HG03460 (cell line): Measurements from ENCODE around the gene SMIM5.
A peak's percentile ranks its signal among the peaks of the same experiment; 100 is the strongest.

Source experiments
- ATAC-seq: cut with Tn5 transposase; IDR thresholded peaks from one replicate; pipeline ENCODE4 v1.9.1; 2021; ENCODE audit not compliant: unreplicated experiment

SMIM5 gene

GRCh38 chr17:75664099-75664549, 30.9 kb downstream of the SMIM5 start:
- ATAC-seq: peak; percentile 64

GRCh38 chr17:75665981-75666380, 32.7 kb downstream of the SMIM5 start:
- no peak for ATAC-seq

DNA sequence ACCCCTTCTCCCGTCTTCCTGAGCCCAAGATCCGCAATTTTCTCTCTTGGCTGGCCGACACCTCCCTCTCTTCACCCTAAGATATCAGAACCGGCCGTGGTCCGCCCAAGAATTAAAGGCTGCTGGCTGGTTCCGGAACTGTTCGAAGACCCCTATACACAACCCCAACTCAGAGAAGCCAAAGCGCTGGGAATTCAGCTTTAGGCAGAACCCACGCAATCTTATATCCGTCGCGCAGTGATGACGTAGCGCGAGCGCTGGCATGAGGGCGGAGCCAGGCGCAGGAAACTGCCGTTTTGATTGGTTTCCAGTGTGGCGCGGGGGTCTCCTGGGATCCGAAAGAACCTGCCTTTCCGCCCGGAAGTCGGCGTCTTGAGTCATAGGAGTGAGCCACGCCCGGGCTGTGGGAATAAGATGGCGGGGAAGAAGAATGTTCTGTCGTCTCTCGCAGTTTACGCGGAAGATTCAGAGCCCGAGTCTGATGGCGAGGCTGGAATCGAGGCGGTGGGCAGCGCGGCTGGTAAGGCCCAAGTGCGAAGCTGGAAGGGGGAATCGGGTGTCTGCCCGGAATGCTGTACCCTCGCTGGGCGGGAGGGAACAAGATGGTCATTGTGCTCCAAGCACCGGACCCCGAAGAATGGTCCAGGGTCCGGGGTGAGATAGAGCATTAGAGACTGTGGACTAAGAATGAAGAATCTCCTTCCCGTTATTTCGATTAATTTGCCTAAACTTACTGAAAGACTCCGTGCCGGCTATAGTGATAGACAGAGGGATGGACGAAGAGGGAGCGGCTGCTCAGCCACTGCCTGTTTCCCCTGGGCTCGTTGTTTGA, 33.9 kb downstream of the SMIM5 start, which contains the start of the genes RECQL5 and SAP30BP:
TSS of gene RECQL5 (minus strand) at position 196 of the 832 bp plus-strand sequence. CDS start 597 bp downstream, outside the sequence.
TSS of gene SAP30BP (plus strand) at position 380 of the 832 bp plus-strand sequence. CDS start at position 415, 35 bp downstream.
- ATAC-seq: peak; percentile 66

DNA sequence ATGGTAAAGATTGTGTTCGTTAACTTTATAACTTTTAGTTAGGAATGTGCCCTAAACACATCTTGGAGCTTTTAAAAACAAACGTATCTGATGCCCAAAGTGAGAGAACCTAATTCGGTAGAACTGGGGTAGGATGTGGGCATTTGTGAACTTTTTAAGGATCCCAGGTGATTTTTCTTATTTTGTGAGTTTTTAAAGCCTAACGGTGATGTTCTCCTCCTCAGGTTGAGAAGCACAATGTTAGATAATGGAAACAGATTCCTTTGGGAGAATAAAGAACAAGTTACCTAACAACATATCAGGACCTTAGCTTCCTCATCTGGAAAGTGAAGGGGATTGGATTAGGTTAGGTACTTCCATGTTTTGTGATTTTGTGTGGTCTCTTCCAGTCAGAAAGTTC, 34.6 kb downstream of the SMIM5 start:
- no peak for ATAC-seq

- no peak for ATAC-seq
Measured at GRCh38 chr17:75668489-75668888, 35.3 kb downstream of the SMIM5 start.

DNA sequence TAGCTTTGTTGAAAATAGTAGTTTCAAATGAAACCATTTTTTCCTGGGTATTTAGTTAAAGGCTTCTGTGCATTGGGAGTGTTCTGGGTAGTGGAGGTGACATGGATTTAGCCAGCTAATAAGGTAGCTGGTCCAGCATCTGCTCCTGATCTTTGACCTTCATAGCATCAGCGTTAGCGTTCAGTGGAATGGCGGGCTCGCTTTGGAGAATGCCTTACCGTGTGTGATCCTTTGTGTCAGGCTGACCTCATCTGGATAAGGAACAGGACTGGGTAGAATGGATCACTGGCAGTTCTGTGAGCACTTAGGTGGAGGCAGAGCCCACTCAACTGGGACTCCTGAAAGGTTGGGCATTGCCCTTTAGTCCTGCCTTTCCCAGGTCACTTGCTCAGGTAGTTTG, 37.6 kb downstream of the SMIM5 start:
- ATAC-seq: no peak

GRCh38 chr17:75672011-75672410, 38.8 kb downstream of the SMIM5 start:
- ATAC-seq: no peak

- no peak for ATAC-seq
Measured at GRCh38 chr17:75673487-75673886, 40.3 kb downstream of the SMIM5 start.

DNA sequence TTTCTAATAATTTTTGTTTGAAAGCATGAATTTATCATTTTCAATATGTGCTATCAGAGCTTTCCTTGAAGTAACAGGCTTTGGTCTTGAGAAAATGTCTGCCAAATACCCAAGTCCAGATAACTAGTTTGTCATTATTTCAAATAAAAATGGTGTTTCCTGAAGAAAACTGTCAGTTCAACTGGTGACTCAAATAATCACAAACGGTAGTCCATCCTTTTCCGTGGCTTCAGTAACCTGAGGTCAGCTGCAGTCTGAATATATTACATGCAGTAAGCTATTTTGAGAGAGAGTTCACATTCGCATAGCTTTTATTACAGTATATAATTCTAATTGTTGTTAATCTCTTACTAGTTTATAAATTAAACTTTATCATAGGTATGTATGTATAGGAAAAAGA, 43.2 kb downstream of the SMIM5 start:
- ATAC-seq: no peak

GRCh38 chr17:75679706-75680211, 46.5 kb downstream of the SMIM5 start:
- no peak for ATAC-seq

GRCh38 chr17:75680431-75680830, 47.2 kb downstream of the SMIM5 start:
- ATAC-seq: no peak

GRCh38 chr17:75681289-75681688, 48.1 kb downstream of the SMIM5 start:
- ATAC-seq: no peak

- ATAC-seq: no peak
Measured at GRCh38 chr17:75683583-75683982, 50.3 kb downstream of the SMIM5 start.

DNA sequence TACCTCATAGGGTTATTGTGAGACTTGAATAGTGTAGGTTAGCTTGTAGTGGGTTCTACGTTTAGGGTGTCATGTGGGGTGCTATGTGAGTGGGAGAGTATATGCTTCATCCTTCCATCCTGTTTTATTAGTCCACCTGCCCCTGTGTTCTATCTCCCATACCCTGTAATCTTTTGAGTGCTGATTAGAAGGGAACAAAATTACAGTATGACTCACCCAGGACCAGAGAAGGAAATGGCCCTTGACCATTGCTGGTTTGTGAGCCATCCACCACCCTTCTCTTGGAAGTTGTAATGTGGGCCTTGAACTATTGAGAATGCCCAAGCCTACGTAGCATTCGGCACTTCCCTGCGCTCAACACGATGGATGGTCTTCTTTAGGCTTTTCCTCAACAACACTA, 51.0 kb downstream of the SMIM5 start:
- ATAC-seq: no peak

DNA sequence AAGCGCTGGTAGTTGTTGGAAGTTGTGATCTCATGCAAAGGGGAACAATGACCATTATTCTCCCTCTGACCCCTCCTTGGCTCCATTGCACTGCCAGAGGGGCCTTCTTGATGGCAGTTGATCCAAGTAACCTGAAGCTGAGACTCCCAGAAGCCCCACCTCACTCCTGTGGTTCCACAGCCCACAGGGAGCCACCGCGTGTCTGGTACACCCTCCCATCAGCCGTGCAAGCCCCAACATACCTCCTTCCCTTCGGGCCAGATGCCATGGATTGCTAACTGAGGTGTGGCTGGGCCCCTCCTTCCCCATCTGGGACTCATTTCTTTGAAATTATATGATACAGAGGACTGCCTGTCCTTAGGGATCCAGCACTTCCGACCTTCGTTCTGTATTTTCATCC, 51.7 kb downstream of the SMIM5 start:
- no peak for ATAC-seq

- ATAC-seq: no peak
Measured at GRCh38 chr17:75685499-75685898, 52.3 kb downstream of the SMIM5 start.

- no peak for ATAC-seq
Measured at GRCh38 chr17:75688209-75688825, 55.1 kb downstream of the SMIM5 start.

DNA sequence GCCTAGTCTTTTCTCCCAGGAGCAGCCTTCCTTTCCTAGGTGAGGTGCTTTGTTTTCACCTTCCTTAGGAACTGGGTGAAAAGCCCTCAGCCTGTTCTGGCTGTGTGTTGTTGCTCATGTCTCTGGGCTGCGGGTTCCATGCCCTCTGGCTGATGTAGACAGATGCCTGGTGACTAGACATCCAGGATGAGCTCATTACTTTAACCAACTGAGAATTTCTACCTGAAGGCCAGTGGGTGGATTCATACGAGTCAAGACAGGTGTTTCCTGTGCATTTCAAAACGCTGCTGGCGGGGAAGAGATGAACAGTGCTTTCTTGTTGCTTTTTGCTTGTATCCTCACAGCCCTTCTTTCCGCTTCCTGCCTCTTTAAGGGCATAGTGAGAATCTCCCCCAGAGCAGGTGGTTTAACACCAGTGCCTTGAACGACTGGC, 56.2 kb downstream of the SMIM5 start:
- no peak for ATAC-seq
